HCT116 (cell line): ENCODE measurements around the gene DPH5. TPM values are rescaled to one million over a fixed set of nuclear protein-coding genes. Genes with fewer than 3 reads are reported as not detected.

Experiments used
- ATAC-seq: fragments of 200-7000 bp; cut with Tn5 transposase; 2 replicates; pipeline ENCODE4 v1.9.1; 2020; ENCODE audit warnings: mild to moderate bottlenecking, moderate library complexity
- BruUV-seq: library from RNA; stranded (reverse); fragments of 400-500 nt; replicated peaks from 2 replicates; lab custom pipeline; 2021; lab: Mats Ljungman, UMichigan
- CTCF ChIA-PET: fragments of 300-600 bp; sonication (Branson Sonifier 250); formaldehyde crosslinking; loops from one replicate; lab custom pipeline; 2021; ENCODE audit warnings: antibody characterized with exemption; lab: Charles Lee
- POLR2A ChIA-PET: fragments of 300-600, 350-600 bp; sonication (Branson Sonifier 250); formaldehyde crosslinking; loops from one replicate; lab custom pipeline; 2021; ENCODE audit warnings: antibody characterized with exemption; lab: Charles Lee
- RAD21 ChIA-PET, 2 experiments: fragments of 300-600 bp; sonication (Branson Sonifier 250); formaldehyde crosslinking; loops; one replicate each; lab custom pipeline; 2023; ENCODE audit warnings: low total read pairs in 2 of 2; ENCODE audit not compliant: uncharacterized antibody in 2 of 2, unreplicated experiment in 2 of 2, low non-redundant PET in 1 of 2; lab: Charles Lee
- DNase-seq: peaks from one replicate; pipeline ENCODE4 v3.0.0-alpha.2; 2010; ENCODE audit warnings: low read depth, low spot score
- H2AFZ ChIP-seq: fragments of 200-600 bp; shearing (Covaris generic), sonication (generic); 2 replicates; pipeline ENCODE4 v1.6.1; 2017; ENCODE audit warnings: low read depth, mixed run types, mixed read lengths, antibody characterized with exemption, low read length; ENCODE audit not compliant: poor library complexity, severe bottlenecking
- H3K27ac ChIP-seq: 2 replicates; pipeline ENCODE4 v1.5.1; 2012; ENCODE audit warnings: low read depth, low read length
- H3K27me3 ChIP-seq: fragments of 200-600 bp; sonication (generic); 2 replicates; pipeline ENCODE4 v1.6.1; 2016; ENCODE audit warnings: mixed run types, low read length, mixed read lengths; ENCODE audit not compliant: insufficient read depth
- H3K36me3 ChIP-seq, 2 experiments: fragments of 200-500 bp in 1 of 2; fragments of 200-600 bp in 1 of 2; sonication (Bioruptor generic) in 1 of 2; sonication (generic) in 1 of 2; 2 replicates each; pipeline versions ENCODE4 v1.5.1 to v1.6.1; 2014 to 2016; ENCODE audit warnings: low read length in 2 of 2, inconsistent platforms in 1 of 2, mixed read lengths in 1 of 2, mixed run types in 1 of 2; ENCODE audit not compliant: insufficient read depth in 2 of 2, control insufficient read depth in 1 of 2
- H3K4me1 ChIP-seq, 2 experiments: fragments of 200-600 bp in 1 of 2; sonication (generic) in 1 of 2; 2 replicates each; pipeline versions ENCODE4 v1.5.1 to v1.6.1; 2012 to 2017; ENCODE audit warnings: low read length in 2 of 2, inconsistent platforms in 1 of 2, mild to moderate bottlenecking in 1 of 2, mixed read lengths in 1 of 2, mixed run types in 1 of 2, moderate library complexity in 1 of 2; ENCODE audit not compliant: insufficient read depth in 2 of 2, control insufficient read depth in 1 of 2
- H3K4me2 ChIP-seq: fragments of 200-600 bp; sonication (generic); 2 replicates; pipeline ENCODE4 v1.6.1; 2017; ENCODE audit warnings: mixed run types, low read length, mixed read lengths
- H3K4me3 ChIP-seq, 2 experiments: fragments of 200-600 bp in 1 of 2; sonication (generic) in 1 of 2; replicated peaks in 1 of 2; 2 replicates each; pipeline ENCODE4 v1.5.1; 2011 to 2016; ENCODE audit warnings: low read length in 2 of 2, control low read depth in 1 of 2, low read depth in 1 of 2, mild to moderate bottlenecking in 1 of 2, mixed read lengths in 1 of 2, mixed run types in 1 of 2
- H3K79me2 ChIP-seq: fragments of 200-600 bp; sonication (generic); 2 replicates; pipeline ENCODE4 v1.6.1; 2017; ENCODE audit warnings: mild to moderate bottlenecking, mixed run types, low read length, moderate library complexity, mixed read lengths; ENCODE audit not compliant: insufficient read depth
- H3K9ac ChIP-seq: fragments of 200-600 bp; sonication (generic); 2 replicates; pipeline ENCODE4 v1.6.1; 2016; ENCODE audit warnings: low read length, mixed read lengths
- H3K9me2 ChIP-seq: fragments of 200-600 bp; sonication (generic), shearing (Covaris generic); 2 replicates; pipeline ENCODE4 v1.6.1; 2017; ENCODE audit warnings: mixed run types, mild to moderate bottlenecking, moderate library complexity; ENCODE audit not compliant: insufficient read depth
- H3K9me3 ChIP-seq, 2 experiments: fragments of 200-500 bp in 1 of 2; fragments of 200-600 bp in 1 of 2; sonication (Bioruptor generic) in 1 of 2; sonication (generic) in 1 of 2; 2 replicates each; pipeline ENCODE4 v1.6.1; 2014 to 2017; ENCODE audit warnings: low read length in 2 of 2, mixed read lengths in 2 of 2, inconsistent platforms in 1 of 2, low read depth in 1 of 2, mild to moderate bottlenecking in 1 of 2, mixed run types in 1 of 2, moderate library complexity in 1 of 2; ENCODE audit not compliant: control insufficient read depth in 1 of 2, insufficient read depth in 1 of 2
- H4K20me1 ChIP-seq: fragments of 200-600 bp; sonication (generic), shearing (Covaris generic); 2 replicates; pipeline ENCODE4 v1.6.1; 2017; ENCODE audit warnings: mixed run types, mild to moderate bottlenecking, moderate library complexity; ENCODE audit not compliant: insufficient read depth
- CBX3 ChIP-seq: IDR thresholded peaks from 2 replicates; pipeline ENCODE4 v1.6.1; 2012; ENCODE audit warnings: low read depth
- EGR1 ChIP-seq: IDR thresholded peaks from 2 replicates; pipeline ENCODE4 v1.6.1; 2012; ENCODE audit warnings: low read depth
- FOSL1 ChIP-seq: IDR thresholded peaks from 2 replicates; pipeline ENCODE4 v1.6.1; 2012; ENCODE audit warnings: low read depth
- POLR2A ChIP-seq: IDR thresholded peaks from 2 replicates; pipeline ENCODE4 v1.7.0; 2011; ENCODE audit warnings: borderline replicate concordance; ENCODE audit not compliant: insufficient read depth, insufficient read length; ENCODE audit errors: extremely low read depth
- POLR2AphosphoS5 ChIP-seq: IDR thresholded peaks from 2 replicates; pipeline ENCODE4 v1.6.1; 2011; ENCODE audit warnings: mild to moderate bottlenecking, low read depth, low read length, moderate library complexity
- SP1 ChIP-seq: IDR thresholded peaks from 2 replicates; pipeline ENCODE4 v1.6.1; 2012; ENCODE audit warnings: low read depth
- TCF7L2 ChIP-seq: IDR thresholded peaks from 2 replicates; pipeline ENCODE4 v1.7.0; 2011; ENCODE audit warnings: borderline replicate concordance, inconsistent platforms; ENCODE audit not compliant: insufficient read depth, insufficient read length; ENCODE audit errors: extremely low read depth
- YY1 ChIP-seq: IDR thresholded peaks from 2 replicates; pipeline ENCODE4 v1.6.1; 2011; ENCODE audit warnings: low read length, low read depth, moderate library complexity, mild to moderate bottlenecking; ENCODE audit not compliant: insufficient replicate concordance; ENCODE audit errors: extremely low read depth
- ZFX ChIP-seq: fragments of 450-650 bp; IDR thresholded peaks from 2 replicates; pipeline ENCODE4 v1.6.1; 2017
- ZNF274 ChIP-seq: fragments of 200-500 bp; sonication (Bioruptor generic); IDR thresholded peaks from 2 replicates; pipeline ENCODE4 v1.6.1; 2014; ENCODE audit warnings: mild to moderate bottlenecking, low read depth, low read length, inconsistent platforms
- intact Hi-C: fragments of 100-400 bp; cut with micrococcal nuclease; formaldehyde crosslinking; loops from 2 replicates; pipeline ENCODE4 v1.10.0; 2022
- total RNA-seq: library from RNA; stranded (reverse); gene quantifications from one replicate; pipeline ENCODE4 v1.2.1, GENCODE V29; 2021; ENCODE audit not compliant: unreplicated experiment
- TF ChIP-seq, protein P1 (sequence below), 3 experiments: fragments of 200-600 bp in 1 of 3; sonication (generic) in 1 of 3; IDR thresholded peaks in 2 of 3; conservative IDR thresholded peaks in 1 of 3; 2 replicates each; pipeline ENCODE4 v1.5.1; 2012 to 2017; ENCODE audit warnings: low read depth in 2 of 3, low read length in 2 of 3, antibody characterized with exemption in 1 of 3, borderline replicate concordance in 1 of 3, control low read depth in 1 of 3, mild to moderate bottlenecking in 1 of 3, mixed read lengths in 1 of 3, mixed run types in 1 of 3, moderate library complexity in 1 of 3; ENCODE audit not compliant: insufficient read depth in 1 of 3

DPH5 gene
- total RNA-seq, 1 experiment from 2014 or later = 55.8 TPM

DNA sequence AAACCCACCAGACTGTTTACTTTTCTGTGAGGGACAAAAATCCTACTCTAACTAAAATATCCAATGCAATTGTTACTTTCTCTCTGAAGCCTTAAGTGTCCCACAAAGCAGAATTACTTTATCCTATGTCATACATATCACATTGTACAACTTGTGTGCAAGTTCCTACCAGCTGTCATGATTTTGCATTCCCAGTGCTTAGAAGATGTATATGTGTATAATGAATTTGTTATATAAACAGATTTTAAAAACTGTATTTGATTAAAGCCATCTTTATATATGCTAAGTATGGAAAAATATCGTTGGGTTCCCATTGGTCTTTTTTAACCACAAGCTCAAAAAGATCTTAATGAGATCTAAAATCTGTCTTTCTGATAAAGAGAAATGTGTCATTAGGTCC is 57.0 kb downstream of the DPH5 start:
- Histone ChIP-seq H3K27me3 (no peaks in the 10 kb centered on the region), H3K79me2 (no peaks in the 10 kb centered on the region), H4K20me1 (peaks cover 4% of the 10 kb centered on the region), H3K4me2 (no peak overlapping the region), H3K4me1 (no peaks in the 10 kb centered on the region), H2AFZ (no peak overlapping the region), H3K36me3 (peaks cover 0 to 3% of the 10 kb centered on the region in 2 experiments; a peak in 1 of 4 replicates)
- no TSS peak for BruUV-seq
- POLR2A ChIA-PET = no interaction called here
- TF ChIP-seq ZFX = no peak
- no peak for TF ChIP-seq TCF7L2
- TF ChIP-seq, protein P1, sequence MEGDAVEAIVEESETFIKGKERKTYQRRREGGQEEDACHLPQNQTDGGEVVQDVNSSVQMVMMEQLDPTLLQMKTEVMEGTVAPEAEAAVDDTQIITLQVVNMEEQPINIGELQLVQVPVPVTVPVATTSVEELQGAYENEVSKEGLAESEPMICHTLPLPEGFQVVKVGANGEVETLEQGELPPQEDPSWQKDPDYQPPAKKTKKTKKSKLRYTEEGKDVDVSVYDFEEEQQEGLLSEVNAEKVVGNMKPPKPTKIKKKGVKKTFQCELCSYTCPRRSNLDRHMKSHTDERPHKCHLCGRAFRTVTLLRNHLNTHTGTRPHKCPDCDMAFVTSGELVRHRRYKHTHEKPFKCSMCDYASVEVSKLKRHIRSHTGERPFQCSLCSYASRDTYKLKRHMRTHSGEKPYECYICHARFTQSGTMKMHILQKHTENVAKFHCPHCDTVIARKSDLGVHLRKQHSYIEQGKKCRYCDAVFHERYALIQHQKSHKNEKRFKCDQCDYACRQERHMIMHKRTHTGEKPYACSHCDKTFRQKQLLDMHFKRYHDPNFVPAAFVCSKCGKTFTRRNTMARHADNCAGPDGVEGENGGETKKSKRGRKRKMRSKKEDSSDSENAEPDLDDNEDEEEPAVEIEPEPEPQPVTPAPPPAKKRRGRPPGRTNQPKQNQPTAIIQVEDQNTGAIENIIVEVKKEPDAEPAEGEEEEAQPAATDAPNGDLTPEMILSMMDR (IDR thresholded peaks at IDR 0.05 in 2 of 3, conservative IDR thresholded peaks at IDR 0.05 in 1 of 3; ENCODE audit: borderline replicate concordance in 1 of 3, insufficient read depth in 1 of 3, low read depth in 2 of 3, low read length in 2 of 3) = no peak
- no peak for TF ChIP-seq SP1
- TF ChIP-seq FOSL1 = no peak
- TF ChIP-seq, all 23 proteins: peak for 0
- RAD21 ChIA-PET = no interaction called here
- Histone ChIP-seq H3K9me3 (no peaks in the 10 kb centered on the region), H3K4me3 (no peak overlapping the region), H3K9ac (no peak overlapping the region), H3K27ac (no peak overlapping the region), H3K9me2 (no peaks in the 10 kb centered on the region)
- no peak for ATAC-seq
- DNase-seq = no peak
- intact Hi-C loops = no loop called here
- CTCF ChIA-PET = no interaction called here

DNA sequence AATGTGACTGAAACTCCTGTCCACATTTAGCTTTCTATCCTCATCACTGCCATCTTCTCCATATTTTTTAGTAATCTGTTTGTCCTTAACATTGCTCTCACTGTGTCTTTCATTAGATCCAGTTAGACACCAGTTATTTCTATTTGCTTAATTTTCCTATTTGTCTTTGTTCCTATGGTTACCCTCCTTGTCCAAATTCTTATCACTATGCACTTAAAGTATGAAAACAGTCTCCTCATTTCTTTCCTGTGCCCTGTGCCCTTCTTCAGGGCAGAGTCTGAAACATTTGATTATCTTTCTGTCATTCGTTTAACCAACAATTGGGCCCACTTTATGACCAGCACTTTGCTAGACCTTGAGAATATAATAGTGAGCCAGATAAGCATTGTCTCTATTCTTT is 65.5 kb downstream of the DPH5 start:
- no peak overlapping the region for H3K4me2 ChIP-seq
- no peaks in the 10 kb centered on the region for H3K27me3 ChIP-seq
- peaks cover 0 to 4% of the 10 kb centered on the region in 2 experiments; a peak in 2 of 4 replicates for H3K4me1 ChIP-seq
- CTCF ChIA-PET = no interaction called here
- no peak overlapping the region for H2AFZ ChIP-seq
- no peaks in the 10 kb centered on the region for H3K9me3 ChIP-seq
- no peak overlapping the region for H3K27ac ChIP-seq
- BruUV-seq = no TSS peak
- RAD21 ChIA-PET = no interaction called here
- no peak overlapping the region for H3K4me3 ChIP-seq
- no peaks in the 10 kb centered on the region for H3K36me3 ChIP-seq
- DNase-seq = no peak
- no peaks in the 10 kb centered on the region for H3K79me2 ChIP-seq
- no peaks in the 10 kb centered on the region for H3K9me2 ChIP-seq
- no peak for ATAC-seq
- intact Hi-C loops = no loop called here
- POLR2A ChIA-PET = no interaction called here
- H4K20me1 ChIP-seq = no peaks in the 10 kb centered on the region
- TF ChIP-seq ZNF274 (no peak), YY1 (no peak), CBX3 (no peak), EGR1 (no peak), POLR2AphosphoS5 (no peak), POLR2A (no peak)
- no peak overlapping the region for H3K9ac ChIP-seq
